HG03097 (cell line): ENCODE results near the gene ZNF276.
"Not testable (repeated sequence)": the region's sequence is repeated elsewhere in the genome, so short reads cannot be mapped to it uniquely, and the experiment has no call there.

ENCODE experiments used
- ATAC-seq: cut with Tn5 transposase; IDR thresholded peaks from one replicate; pipeline ENCODE4 v1.9.1; 2021; ENCODE audit not compliant: unreplicated experiment, low FRiP score

ZNF276 gene

DNA sequence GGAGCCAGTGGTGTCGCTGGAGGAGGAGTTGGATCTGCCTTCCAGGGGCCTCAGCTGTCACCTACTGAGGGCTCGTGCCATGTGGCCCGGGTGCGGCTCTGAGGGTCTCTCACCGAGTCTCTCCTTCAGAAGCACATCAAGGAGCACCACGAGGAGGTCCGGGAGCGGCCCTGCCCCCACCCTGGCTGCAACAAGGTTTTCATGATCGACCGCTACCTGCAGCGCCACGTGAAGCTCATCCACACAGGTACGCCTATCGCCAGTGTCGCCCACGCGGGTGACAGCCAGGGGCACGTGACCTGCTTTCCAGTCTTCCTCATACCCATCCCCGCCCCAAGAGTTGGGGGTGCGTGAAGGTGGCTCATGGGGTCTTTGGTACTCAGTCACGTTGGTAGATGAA is 12.5 kb downstream of the ZNF276 start:
- no peak for ATAC-seq

DNA sequence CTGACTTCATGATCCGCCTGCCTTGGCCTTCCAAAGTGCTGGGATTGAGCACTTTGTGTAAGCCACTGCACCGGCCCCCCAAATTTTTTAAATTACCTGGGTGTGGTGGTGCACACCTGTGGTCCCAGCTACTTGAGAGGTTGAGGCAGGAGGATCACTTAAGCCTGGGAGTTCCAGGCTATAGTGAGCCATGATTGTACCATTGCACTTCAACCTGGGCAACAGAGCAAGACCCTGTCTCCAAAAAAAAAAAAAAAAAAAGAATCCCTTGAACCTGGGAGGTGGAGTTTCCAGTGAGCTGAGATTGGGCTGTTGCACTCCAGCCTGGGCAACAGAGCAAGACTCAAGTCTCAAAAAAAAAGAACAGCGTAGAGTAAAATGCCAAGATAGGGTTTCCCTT is 15.2 kb downstream of the ZNF276 start:
- no peak for ATAC-seq

GRCh38 chr16:89737341-89738071 is 16.2 kb downstream of the ZNF276 start:
- ATAC-seq = no peak

- ATAC-seq = no peak
These were observed 16.7 kb downstream of the ZNF276 start for GRCh38 chr16:89738072-89738377.

- no peak for ATAC-seq
These were observed 17.4 kb downstream of the ZNF276 start for GRCh38 chr16:89738538-89739317.

DNA sequence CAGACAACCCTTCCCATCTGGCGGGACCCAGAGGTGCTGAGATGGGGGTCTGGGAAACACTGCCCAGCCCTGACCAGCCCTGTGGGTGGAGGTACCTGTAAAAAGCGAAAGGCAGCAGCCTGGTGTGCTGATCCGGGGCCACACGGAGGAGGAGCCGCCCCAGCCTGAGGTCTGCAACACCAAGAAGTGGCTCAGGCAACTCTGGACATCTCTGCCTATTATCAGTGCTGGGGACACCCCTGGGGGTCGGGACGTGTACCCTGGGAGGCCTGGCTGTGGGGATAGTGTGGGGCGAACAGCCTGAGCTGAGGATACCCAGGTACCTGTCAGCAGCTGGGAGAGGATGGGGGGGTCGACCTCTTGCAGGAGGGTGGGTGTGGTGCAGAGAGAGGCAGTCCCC is 18.0 kb downstream of the ZNF276 start:
- no peak for ATAC-seq

- ATAC-seq = no peak
These were observed 20.1 kb downstream of the ZNF276 start for GRCh38 chr16:89741342-89742014.

GRCh38 chr16:89742948-89743347 is 21.6 kb downstream of the ZNF276 start:
- no peak for ATAC-seq

GRCh38 chr16:89744813-89745212 is 23.5 kb downstream of the ZNF276 start:
- no peak for ATAC-seq

DNA sequence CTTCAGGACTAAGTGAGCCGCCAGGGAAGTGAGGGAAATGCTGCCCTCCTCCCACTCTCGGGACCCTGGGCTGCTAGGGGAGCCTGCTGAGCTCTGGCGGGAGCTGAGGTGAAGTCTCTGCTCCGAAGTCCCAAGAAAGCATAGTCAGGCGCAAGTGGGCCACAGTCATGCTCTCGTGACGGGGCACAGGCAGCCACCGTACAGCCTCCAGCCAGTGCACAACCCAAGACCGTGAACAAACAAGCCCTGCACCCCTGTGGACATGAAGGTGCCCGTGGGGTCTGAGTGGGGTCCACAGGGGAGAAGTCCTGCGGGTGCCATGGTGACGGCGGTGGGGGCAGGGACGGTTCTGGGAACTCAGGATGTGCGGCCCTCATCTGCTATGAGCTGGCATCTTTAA is 24.7 kb downstream of the ZNF276 start:
- no peak for ATAC-seq

- no peak for ATAC-seq
These were observed 26.7 kb downstream of the ZNF276 start for GRCh38 chr16:89748076-89748475.

GRCh38 chr16:89748921-89749320 is 27.6 kb downstream of the ZNF276 start:
- ATAC-seq = no peak

DNA sequence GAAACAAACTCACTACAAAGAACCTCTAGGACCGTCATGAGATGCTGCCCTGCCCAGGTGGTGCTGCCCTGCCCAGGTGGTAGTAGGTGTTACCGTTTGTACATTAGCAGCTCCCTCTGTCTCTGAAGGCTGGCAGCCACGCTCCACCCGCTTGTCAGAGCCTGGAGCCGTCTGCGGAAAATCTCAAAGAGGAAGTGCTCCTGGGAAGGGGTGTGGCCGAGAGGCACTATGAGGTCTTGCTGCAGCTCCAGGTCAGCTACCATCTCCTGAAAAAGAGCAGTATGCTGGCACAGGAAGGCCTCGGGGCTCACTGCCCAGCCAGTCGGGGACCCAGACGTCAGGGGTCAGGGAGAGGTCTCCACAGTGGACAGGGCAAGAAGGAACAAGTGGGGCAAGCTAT is 28.3 kb downstream of the ZNF276 start:
- ATAC-seq = no peak

- ATAC-seq = no peak
These were observed 38.5 kb downstream of the ZNF276 start for GRCh38 chr16:89759746-89760340.

DNA sequence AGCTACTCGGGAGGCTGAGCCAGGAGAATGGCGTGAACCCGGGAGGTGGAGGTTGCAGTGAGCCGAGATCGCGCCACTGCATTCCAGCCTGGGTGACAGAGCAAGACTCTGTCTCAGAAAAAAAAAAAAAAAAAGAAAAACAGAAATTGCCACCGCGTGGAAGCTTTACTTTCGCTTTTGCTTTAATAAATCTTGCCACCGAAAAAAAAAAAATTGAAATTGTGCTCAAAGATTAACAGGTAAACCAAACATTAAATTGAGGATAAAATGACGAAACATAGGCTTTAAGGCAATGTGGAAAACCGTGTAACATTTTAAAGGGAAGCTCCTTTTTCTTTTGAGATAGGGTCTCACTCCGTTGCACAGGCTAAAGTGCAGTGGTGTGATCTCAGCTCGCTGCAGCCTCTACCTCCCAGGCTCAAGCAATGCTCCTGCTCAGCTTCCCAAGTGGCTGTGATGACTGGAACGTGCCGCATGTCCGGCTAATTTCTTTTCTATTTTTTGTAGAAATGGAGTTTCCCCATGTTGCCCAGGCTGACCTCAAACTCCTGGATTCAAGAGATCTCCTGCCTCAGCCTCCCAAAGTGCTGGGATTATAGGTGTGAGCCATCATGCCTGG is 40.1 kb downstream of the ZNF276 start:
- ATAC-seq = no peak

- ATAC-seq = peak; percentile 69
These were observed 43.4 kb downstream of the ZNF276 start for GRCh38 chr16:89764711-89765201.

- ATAC-seq = peak; percentile 9
These were observed 44.0 kb downstream of the ZNF276 start for GRCh38 chr16:89765292-89765830.

GRCh38 chr16:89770367-89770766 is 49.0 kb downstream of the ZNF276 start:
- ATAC-seq = no peak

GRCh38 chr16:89775223-89775622 is 53.9 kb downstream of the ZNF276 start:
- no peak for ATAC-seq

DNA sequence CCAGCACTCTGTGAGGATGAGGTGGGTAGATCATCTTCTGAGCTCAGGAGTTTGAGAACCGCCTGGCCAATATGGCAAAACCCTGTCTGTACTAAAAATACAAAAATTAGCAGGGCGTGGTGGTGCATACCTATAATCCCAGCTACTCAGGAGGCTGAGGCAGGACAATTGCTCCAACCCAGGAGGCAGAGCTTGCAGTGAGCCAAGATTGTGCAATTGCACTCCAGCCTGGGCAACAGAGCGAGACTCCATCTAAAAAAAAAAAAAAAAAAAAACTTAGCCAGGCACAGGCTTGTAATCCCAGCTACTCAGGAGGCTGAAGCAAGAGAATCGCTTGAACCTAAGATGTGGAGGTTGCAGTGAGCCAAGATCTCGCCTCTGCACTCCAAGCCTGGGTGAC is 56.9 kb downstream of the ZNF276 start:
- ATAC-seq = not testable (repeated sequence)
